BLaER1 treated with 17β-estradiol and CSF1 and Interleukin-3, amounts not matched to agents 10 nM and 100 nM (cell line): ENCODE data around the gene VARS1.
A peak's percentile ranks its signal among the peaks of the same experiment; 100 is the strongest.

Experiments used
- H3K27ac ChIP-seq, 11 experiments: shearing (Covaris generic); formaldehyde crosslinking; 2 replicates each; pipeline ENCODE4 v1.8.1; 2022
- H3K27me3 ChIP-seq, 11 experiments: shearing (Covaris generic); formaldehyde crosslinking; 2 replicates each; pipeline ENCODE4 v1.8.1; 2022
- H3K36me3 ChIP-seq, 11 experiments: shearing (Covaris generic); formaldehyde crosslinking; 2 replicates each; pipeline ENCODE4 v1.8.1; 2022
- H3K4me1 ChIP-seq, 10 experiments: shearing (Covaris generic); formaldehyde crosslinking; 2 replicates each; pipeline ENCODE4 v1.8.1; 2022
- H3K4me2 ChIP-seq, 11 experiments: shearing (Covaris generic); formaldehyde crosslinking; 2 replicates each; pipeline ENCODE4 v1.8.1; 2022
- H3K4me3 ChIP-seq, 10 experiments: shearing (Covaris generic); formaldehyde crosslinking; 2 replicates each; pipeline ENCODE4 v1.8.1; 2022
- H3K9ac ChIP-seq, 11 experiments: shearing (Covaris generic); formaldehyde crosslinking; 2 replicates each; pipeline ENCODE4 v1.8.1; 2022
- H3K9me3 ChIP-seq, 11 experiments: shearing (Covaris generic); formaldehyde crosslinking; replicated peaks in 1 of 11; 2 replicates each; pipeline ENCODE4 v1.8.1; 2022
- H4K20me1 ChIP-seq, 11 experiments: shearing (Covaris generic); formaldehyde crosslinking; 2 replicates each; pipeline ENCODE4 v1.8.1; 2022
- Cebpa-rat ChIP-seq, 11 experiments: shearing (Covaris generic); IDR thresholded peaks; 2 replicates each; pipeline ENCODE4 v1.8.1; 2022

VARS1 gene

DNA sequence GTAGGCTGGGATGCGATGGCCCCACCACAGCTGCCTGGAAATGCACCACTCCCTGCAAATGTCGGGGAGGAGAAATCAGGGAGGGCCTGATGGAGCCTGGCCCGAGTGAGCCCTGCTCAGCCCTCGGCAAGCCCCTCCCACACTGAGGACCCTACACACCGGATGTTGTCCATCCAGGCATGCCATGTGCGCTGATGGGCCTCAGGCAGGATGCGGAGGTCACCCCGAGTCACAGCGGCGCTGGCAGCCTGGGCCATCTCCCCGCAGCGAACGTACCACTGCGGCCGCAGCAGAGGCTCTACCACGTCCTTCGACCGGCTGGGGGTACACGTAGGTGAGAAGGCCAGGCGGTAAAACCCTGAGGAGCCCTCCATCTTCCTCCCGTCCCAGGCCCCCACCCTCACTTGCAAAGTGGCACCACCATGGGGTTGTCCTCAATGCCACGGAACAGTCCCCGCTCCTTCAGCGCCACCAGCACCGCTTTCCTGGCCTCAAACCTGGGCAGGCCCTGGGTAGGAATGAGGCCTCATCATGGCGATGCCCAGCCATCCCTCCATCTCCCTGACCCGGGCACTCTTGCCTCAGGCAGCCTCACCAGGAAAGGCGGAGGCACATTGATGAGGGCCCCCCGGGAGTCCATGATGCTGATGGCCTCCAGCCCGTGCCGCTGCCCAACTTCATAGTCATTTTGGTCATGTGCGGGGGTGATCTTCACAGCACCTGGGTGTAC lies 13.3 kb downstream of the VARS1 start:
- Histone ChIP-seq H3K4me1 (peaks cover 8 to 18% (median 11%) of the 10 kb centered on the region in 10 experiments), H4K20me1 (peaks cover 0 to 59% (median 18%) of the 10 kb centered on the region in 11 experiments; a peak in 11 of 22 replicates), H3K27me3 (no peaks in the 10 kb centered on the region), H3K27ac (no peak overlapping the region), H3K4me3 (no peak overlapping the region), H3K4me2 (no peak overlapping the region), H3K9ac (no peak overlapping the region), H3K9me3 (no peaks in the 10 kb centered on the region), H3K36me3 (peaks cover 81 to 100% (median 98%) of the 10 kb centered on the region in 11 experiments)
- TF ChIP-seq Cebpa-rat (IDR thresholded peaks at IDR 0.05): no peak

DNA sequence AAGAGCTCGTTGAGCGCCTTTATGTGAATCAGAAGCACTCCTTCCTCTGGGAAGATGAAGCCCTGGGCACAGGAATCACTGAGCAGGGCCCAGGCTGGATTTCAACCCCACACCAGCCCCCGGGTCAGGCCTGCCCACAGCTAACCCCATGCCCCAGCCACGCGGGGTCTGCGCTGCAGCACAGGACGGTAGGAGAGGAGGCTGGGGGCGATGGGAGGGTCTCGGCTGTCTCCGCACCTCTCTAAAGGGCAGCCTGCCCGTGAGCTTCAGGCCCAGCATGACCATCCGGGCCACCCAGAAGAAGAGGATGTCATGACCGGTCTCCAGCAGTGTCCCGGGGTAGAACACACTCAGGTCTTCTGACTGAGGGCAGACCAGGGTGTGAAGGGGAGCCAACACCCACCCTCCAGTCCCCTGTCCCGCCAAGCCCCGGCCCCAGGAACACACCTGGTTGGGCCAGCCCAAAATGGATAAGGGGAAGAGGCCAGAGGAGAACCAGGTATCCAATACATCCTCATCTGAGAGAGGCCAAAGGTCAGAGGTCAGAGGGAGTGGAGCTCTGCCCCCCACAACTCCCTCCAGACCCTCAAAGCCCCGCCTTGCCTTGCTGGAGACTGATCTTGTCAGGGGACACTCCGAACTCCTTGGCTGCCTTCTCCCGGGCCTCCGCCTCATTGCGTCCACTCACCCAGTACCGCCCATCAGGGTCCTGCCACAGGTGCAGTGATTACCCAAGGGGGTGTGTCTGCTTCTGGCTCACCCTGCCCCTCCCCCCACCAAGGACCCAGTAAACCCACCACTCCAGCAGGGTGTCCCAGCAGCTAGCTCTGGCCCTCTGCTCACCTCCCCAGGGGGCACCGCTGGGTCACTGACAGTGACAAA lies 14.1 kb downstream of the VARS1 start:
- Histone ChIP-seq H3K4me2 (no peak overlapping the region), H3K9ac (no peak overlapping the region)

DNA sequence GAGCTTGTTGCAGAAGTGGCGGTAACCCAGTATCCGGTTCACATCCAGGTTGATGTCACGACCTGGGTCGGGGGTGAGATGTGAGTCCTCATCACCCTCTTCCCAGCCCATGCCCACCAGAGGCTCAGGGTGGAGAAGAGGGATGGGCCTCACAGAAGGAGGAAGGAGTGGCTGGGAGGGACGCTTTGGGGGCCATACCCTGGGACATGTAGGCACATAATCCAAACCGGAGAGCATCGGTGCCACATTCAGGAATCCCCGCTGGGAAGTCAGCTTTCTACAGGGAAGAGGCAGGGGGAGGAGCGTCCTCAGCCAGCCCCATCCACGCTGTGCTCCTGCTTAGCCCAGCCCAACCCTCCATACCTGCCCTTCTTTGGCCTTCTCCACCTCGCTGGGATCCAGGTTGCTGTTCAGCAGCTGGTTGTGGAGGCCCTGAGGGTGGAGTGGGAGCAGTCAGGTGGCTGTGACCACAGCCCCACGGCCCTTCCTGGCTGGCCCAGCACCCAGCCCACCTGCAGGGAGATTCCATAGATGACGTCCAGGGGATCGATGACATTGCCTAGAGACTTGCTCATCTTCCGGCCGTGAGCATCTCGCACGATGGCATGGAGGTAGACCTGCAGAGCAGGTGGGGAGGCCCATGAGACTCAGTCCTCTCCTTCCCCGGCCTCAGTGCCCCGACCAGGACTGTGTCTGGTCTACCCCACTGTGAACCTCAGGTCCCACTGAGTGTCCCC lies 14.9 kb downstream of the VARS1 start:
- H3K27me3 ChIP-seq: no peaks in the 10 kb centered on the region
- H3K4me2 ChIP-seq: no peak overlapping the region
- peaks cover 25 to 34% (median 27%) of the 10 kb centered on the region in 10 experiments for H3K4me1 ChIP-seq
- H3K4me3 ChIP-seq: no peak overlapping the region
- no peak overlapping the region for H3K9ac ChIP-seq
- H4K20me1 ChIP-seq: peaks cover 0 to 60% (median 18%) of the 10 kb centered on the region in 11 experiments; a peak in 11 of 22 replicates
- TF ChIP-seq Cebpa-rat (IDR thresholded peaks at IDR 0.05): no peak
- H3K9me3 ChIP-seq: no peaks in the 10 kb centered on the region
- peaks cover 76 to 84% (median 81%) of the 10 kb centered on the region in 11 experiments for H3K36me3 ChIP-seq
- no peak overlapping the region for H3K27ac ChIP-seq

More for the DNA sequence above, 14.1 kb downstream of the VARS1 start:
- Histone ChIP-seq H3K9me3 (no peaks in the 10 kb centered on the region), H3K4me3 (no peak overlapping the region), H3K36me3 (peaks cover 81 to 92% (median 89%) of the 10 kb centered on the region in 11 experiments), H4K20me1 (peaks cover 0 to 60% (median 18%) of the 10 kb centered on the region in 11 experiments; a peak in 11 of 22 replicates), H3K4me1 (peaks cover 16 to 26% (median 19%) of the 10 kb centered on the region in 10 experiments), H3K27ac (no peak overlapping the region), H3K27me3 (no peaks in the 10 kb centered on the region)
- TF ChIP-seq Cebpa-rat (IDR thresholded peaks at IDR 0.05): no peak

DNA sequence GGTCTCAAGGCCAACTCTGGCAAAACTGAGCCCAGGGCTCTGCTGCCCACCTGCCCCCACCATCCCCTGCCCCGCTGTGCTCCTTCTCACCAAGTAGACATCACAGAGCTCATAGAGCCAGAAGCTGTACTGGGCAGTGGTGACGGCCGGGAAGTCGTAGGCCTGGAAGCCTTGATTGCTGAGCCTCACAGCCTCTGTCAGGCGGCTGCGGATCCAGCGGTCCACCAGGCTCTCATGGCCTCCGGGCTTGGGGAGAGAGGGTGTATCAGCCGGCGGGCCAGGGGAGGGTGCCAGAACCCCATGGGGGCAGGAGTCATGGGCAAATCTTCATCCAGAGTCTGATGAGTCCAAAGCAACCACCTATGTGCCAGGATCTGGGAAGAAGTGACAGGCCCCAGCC lies 15.6 kb downstream of the VARS1 start:
- peaks cover 69 to 76% (median 74%) of the 10 kb centered on the region in 11 experiments for H3K36me3 ChIP-seq
- peaks cover 0 to 60% (median 18%) of the 10 kb centered on the region in 11 experiments; a peak in 11 of 22 replicates for H4K20me1 ChIP-seq
- no peak overlapping the region for H3K27ac ChIP-seq
- no peaks in the 10 kb centered on the region for H3K27me3 ChIP-seq
- TF ChIP-seq Cebpa-rat (IDR thresholded peaks at IDR 0.05): no peak
- H3K4me2 ChIP-seq: no peak overlapping the region
- no peak overlapping the region for H3K9ac ChIP-seq
- H3K9me3 ChIP-seq: no peaks in the 10 kb centered on the region
- no peak overlapping the region for H3K4me3 ChIP-seq
- H3K4me1 ChIP-seq: peaks cover 32 to 42% (median 35%) of the 10 kb centered on the region in 10 experiments

DNA sequence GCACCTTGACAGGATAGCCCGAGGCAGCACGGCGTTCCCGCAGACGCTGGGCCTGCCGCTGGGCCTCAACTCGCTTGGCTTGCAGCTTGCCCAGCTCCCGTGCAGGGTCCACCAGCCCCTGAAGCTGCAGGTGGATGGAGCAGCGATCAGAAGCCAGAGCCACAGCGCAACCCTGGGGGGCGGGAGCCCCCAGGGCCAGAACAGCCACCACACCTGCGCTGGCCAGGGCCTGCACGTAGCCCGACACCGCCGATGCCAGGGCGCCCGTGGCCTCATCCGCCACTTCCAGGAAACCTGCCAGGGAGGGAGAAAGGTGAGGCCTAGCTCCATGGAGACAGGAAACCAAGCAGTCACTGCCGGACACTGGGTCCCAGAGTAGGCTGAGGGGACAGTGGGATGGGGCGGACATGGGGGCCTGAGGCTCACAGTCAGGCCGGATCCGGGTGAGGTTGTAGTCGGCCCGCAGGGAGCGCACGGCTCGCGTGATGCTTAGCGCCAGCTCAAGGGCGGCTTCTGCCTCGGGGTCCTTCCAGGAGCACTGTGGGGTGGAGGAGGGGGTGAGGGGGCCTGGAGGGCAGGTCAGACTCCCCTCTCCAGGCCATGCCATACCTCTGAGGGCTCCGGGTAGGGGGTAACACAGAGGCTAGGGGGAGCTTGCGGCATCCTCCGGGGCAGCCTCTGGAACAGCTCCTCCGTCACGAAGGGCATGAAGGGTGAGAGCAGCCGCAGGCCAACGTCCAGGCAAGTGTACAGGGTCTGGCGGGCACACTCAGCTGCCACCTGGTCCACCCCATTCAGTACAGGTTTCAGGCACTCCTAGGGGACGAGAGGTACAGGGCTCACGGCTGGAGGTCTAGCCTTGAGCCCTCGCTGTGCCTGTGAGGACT lies 16.3 kb downstream of the VARS1 start:
- peaks cover 0 to 60% (median 16%) of the 10 kb centered on the region in 11 experiments; a peak in 10 of 22 replicates for H4K20me1 ChIP-seq
- no peak for TF ChIP-seq Cebpa-rat (IDR thresholded peaks at IDR 0.05)
- H3K36me3 ChIP-seq: peaks cover 62 to 69% (median 67%) of the 10 kb centered on the region in 11 experiments
- no peaks in the 10 kb centered on the region for H3K27me3 ChIP-seq
- H3K4me2 ChIP-seq: no peak overlapping the region
- H3K27ac ChIP-seq: no peak overlapping the region
- no peaks in the 10 kb centered on the region for H3K9me3 ChIP-seq
- no peak overlapping the region for H3K4me3 ChIP-seq
- peaks cover 34 to 48% (median 42%) of the 10 kb centered on the region in 10 experiments for H3K4me1 ChIP-seq
- no peak overlapping the region for H3K9ac ChIP-seq

DNA sequence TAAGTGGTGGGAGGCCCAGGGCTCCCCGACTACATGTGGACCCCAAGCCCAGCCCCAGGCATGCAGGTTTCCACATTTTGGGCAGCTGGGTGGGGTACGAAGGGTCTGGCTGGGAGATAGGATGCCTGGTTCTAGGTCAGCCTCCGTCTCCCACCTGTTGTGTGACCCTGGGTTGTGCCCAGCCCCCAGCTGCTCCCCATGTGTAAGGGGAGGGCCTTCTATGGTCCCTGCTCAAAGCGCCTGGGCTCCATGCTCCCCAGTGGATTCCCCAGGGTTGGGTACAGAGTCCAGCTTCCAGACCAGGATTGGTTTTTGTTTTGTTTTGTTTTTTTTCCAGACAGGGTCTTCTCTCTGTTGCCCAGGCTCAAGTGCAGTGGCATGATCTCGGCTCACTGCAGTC lies 17.4 kb downstream of the VARS1 start:
- Histone ChIP-seq H3K9me3 (no peaks in the 10 kb centered on the region), H3K27ac (peak overlapping the region in 6 of 11 experiments; percentile 30 to 66 (median 56); a peak in 9 of 22 replicates), H3K4me3 (no peak overlapping the region), H3K36me3 (peaks cover 53 to 59% (median 57%) of the 10 kb centered on the region in 11 experiments), H3K9ac (peak overlapping the region in 1 of 11 experiments; percentile 2; a peak in 1 of 22 replicates), H4K20me1 (peaks cover 0 to 59% (median 15%) of the 10 kb centered on the region in 11 experiments; a peak in 10 of 22 replicates), H3K4me2 (peak overlapping the region in 9 of 11 experiments; percentile 57 to 90 (median 66); a peak in 13 of 22 replicates), H3K27me3 (no peaks in the 10 kb centered on the region), H3K4me1 (peaks cover 34 to 52% (median 46%) of the 10 kb centered on the region in 10 experiments)
- no peak for TF ChIP-seq Cebpa-rat (IDR thresholded peaks at IDR 0.05)

DNA sequence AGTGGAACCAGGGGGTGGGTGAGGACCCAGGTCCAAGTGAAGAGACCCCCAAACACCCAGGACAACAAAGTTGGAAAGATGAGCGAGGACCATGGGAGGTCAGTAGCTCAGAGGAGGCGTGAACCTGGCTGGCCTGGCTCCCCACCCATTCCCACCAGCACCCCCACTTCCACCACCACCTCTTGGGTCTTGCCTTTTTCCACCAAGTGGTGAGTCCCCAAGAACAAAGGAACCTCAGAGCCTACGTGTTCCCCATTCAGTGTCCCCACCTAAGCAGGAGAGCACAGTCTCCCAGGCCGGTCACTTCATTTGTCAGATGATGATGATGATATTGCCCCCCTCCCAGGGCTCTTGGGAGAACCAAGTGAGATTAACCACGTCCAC lies 17.9 kb downstream of the VARS1 start:
- no peaks in the 10 kb centered on the region for H3K27me3 ChIP-seq
- peaks cover 0 to 54% (median 15%) of the 10 kb centered on the region in 11 experiments; a peak in 10 of 22 replicates for H4K20me1 ChIP-seq
- no peak for TF ChIP-seq Cebpa-rat (IDR thresholded peaks at IDR 0.05)
- peak overlapping the region in 9 of 11 experiments; percentile 24 to 66 (median 53); a peak in 17 of 22 replicates for H3K27ac ChIP-seq
- no peak overlapping the region for H3K4me3 ChIP-seq
- H3K9ac ChIP-seq: peak overlapping the region in 7 of 11 experiments; percentile 2 to 53 (median 38); a peak in 8 of 22 replicates
- H3K4me2 ChIP-seq: peak overlapping the region; percentile 51 to 90 (median 66)
- H3K36me3 ChIP-seq: peaks cover 48 to 53% (median 51%) of the 10 kb centered on the region in 11 experiments
- no peaks in the 10 kb centered on the region for H3K9me3 ChIP-seq
- H3K4me1 ChIP-seq: peaks cover 37 to 57% (median 51%) of the 10 kb centered on the region in 10 experiments
